Myocyte (in vitro differentiated cells): Measurements from ENCODE around the gene OR52E6. TPM values are rescaled to one million over a fixed set of nuclear protein-coding genes. Genes with fewer than 3 reads are reported as not detected.

Source experiments
- DNase-seq: peaks from one replicate; pipeline ENCODE4 v3.0.0-alpha.2; 2012; ENCODE audit warnings: low read depth
- polyA plus RNA-seq: library from polyadenylated mRNA; unstranded; fragments of >200 nt; gene quantifications from one replicate; pipeline ENCODE4 v1.2.1, GENCODE V29; 2012; ENCODE audit warnings: missing spikeins
- total RNA-seq: library from RNA; depleted of rRNA; stranded (reverse); fragments of >200 nt; gene quantifications from 2 replicates; pipeline ENCODE4 v1.2.3, GENCODE V29; 2014

The OR52E6 gene
- not detected in 2 replicates for total RNA-seq
- polyA plus RNA-seq, result not detected

DNA sequence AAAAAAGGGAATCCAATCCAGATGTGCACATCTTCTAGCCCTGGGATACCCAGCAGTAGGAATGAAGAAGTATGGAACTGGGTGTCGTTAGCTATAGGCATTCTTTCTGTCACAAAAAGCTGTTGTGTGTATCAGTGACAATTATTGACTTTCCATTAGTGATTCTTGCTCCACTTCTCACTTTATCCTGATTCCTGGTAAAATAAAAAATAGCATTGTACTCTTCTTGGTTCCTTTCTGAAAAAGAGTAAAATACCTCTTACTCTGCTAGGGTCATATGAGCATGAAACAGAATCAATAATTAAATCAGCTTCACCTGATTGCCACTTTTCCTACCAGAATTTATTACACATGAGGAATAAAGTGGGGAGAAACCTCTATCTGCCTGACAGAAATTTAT lies at the start of gene OR52E6:
Gene OR52E6 (minus strand): TSS at position 101 of the 400 bp plus-strand sequence. CDS start 0 bp downstream, at position 101.
- no peak for DNase-seq

DNA sequence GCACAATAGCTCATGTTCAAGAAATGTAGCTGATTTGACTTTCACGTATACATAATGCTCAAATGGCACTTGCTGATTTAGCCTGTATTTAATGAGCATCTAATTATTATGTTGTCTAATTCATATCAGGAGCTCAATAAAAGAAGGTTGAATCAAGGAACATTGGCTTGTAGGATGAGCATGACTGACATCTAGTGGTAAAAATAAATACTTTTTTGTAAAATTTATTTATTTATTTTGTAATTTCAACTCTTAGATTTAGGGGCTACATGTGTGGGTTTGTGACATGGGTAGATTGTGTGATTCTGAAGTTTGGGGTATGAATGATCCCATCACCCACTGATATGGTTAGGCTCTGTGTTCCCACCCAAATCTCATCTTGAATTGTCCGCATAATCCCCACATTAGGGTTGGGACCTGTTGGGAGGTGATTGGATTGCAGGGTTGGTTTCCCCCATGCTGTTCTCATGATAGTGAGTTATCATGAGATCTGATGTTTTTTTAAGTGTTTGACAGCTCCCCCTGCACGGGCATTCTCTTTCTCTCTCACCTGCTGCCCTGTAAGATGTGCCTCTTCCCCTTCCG lies 49.6 kb upstream of the OR52E6 start:
- peak; percentile 11 for DNase-seq

DNA sequence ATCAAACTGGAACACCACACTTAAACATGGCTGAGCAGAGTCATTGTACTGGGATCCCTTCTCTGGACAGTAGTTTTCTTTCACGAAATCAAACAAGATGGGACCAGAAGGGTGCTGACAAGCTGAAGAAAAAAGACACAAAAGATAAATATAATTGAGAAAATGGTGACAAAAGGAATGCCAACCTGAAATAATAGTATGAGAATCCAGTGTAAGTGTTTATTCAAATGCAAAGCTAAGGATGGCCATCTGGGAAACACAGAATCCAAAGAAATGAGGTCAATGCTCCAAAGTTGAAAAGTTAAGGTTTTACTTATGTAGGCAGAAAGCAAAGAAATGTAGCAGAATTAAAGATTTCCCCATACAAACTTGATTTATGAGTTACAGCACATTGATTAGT lies 46.0 kb upstream of the OR52E6 start:
- DNase-seq, result no peak

DNA sequence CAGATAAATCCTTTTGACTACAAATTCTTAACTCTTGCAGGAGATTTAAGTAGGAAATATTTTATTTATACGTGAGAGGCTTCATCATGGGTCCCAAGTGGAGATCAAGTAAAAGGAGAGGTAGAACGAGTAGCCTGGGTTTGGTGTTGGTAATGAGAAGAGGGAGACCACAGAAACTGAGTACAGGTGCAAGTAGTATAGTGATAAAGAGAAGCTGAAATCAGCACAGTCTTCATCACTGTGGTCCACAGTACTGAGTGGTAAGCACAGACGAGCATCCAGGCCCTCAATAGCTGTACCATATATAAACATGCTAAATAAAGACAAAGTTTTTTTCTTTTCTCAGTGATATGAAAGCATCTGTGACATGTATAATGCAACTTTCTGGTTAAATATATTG lies 45.5 kb upstream of the OR52E6 start:
- no peak for DNase-seq

DNA sequence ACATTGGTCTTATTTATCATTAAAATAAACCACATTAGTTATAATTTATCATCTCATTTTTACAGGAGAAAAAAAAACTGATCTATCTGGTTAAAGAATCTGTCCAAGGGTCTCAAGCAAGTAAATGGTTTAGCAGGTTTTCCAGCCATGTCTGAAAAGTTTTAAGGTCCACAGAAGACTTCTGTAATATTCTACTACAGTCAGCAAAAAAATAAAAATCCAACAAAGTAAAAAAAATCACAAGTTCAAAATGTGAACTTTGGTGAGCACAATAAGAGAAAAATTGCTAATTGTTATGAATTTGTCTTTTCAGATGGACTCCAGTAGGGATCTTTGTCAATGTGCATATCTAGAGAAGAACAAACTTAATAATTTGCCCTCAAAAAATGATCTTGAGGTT lies 40.1 kb upstream of the OR52E6 start:
- DNase-seq, result no peak

DNA sequence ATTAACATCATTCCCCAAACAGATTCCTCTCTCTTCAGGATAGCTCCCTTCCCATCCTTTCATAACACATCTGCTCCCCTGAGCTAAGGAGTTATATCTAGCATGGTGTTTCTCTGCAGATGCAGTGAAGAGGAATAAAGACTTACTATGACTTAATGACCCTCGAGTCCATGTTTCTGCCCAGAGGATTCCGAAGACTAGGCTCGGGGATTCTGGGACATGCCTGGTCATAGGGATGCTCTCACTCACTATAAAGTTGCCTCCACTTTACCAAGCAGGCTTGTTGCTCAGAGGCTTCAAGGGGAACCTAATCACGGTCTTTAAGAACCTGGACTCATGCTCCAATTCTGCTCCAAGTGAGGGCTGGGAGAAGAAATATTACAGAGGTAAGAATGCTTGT lies 38.6 kb upstream of the OR52E6 start, which contains the start of gene OR52E4:
Gene OR52E4 (plus strand): TSS at position 301 of the 400 bp plus-strand sequence. CDS start 3,664 bp downstream, outside the sequence.
- DNase-seq, result no peak

DNA sequence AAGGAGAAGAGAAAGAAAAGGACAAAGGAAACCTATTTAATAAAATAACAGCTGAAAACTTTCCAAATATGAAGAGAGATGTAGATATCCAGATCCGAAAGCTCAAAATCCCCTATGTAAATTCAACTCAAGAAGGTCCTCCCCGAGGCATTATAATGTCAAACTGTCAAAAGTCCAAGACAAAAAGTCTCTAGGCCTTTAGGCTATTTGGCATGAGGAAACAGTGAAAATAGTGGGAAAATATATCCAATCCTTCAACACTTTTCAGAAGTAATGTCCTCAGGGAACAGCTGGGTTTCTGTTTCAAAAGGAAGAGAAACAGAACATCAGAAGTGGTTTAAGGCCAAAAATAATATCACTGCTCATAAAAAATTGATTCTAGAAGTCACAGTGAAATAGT lies 36.9 kb upstream of the OR52E6 start:
- DNase-seq, result no peak

DNA sequence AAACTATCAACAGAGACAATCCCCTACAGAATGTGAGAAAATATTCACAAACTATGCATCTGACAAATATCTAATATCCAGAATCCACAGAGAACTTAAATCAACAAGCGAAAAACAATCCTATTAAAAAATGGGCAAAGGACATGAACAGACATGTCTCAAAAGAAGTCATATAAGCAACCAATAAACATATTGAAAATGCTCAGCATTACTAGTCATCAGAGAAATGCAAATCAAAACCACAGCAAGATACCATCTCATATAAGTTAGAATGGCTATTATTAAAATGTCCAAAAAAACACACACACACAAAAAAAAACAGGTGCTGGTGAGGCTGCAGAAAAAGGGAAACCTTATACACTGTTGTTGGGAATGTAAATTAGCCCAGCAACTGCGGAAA lies 24.1 kb upstream of the OR52E6 start:
- DNase-seq, result no peak

DNA sequence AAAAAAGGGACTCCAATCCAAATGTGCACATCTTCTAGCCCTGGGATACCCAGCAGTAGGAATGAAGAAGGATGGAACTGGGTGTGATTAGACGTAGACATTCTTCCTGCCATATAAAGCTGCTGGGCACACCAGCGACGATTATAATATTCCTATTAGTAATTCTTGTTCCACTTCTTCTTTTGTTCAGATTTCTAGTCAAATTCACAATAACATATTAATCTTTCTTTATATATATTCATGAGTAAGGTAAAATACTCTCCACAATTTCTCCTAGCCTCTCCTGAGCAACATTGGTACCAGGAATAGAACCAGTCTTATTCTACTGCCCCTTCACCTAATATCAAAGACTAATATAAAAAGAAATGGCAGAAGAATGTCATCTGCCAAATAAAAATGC lies 15.9 kb upstream of the OR52E6 start, which contains the start of gene OR52E8:
Gene OR52E8 (minus strand): TSS at position 101 of the 400 bp plus-strand sequence. CDS start 0 bp downstream, at position 101.
- DNase-seq, result no peak

DNA sequence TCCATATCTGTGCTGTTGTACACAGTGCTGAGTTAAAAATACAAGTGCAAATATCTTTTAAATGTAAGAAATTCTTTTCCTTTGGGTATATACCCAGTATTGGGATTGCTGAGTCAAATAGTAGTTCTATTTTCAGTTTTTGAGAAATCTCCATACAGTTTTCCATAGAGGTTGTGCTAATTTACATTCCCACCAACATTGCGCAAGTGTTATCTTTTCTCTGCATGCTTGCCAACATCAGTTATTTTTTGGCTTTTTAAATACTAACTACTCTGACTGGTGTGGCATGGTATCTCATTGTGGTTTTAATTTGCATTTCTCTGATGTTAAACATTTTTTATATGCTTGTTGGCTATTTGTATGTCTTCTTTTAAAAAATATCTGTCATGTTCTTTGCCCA lies 9.3 kb upstream of the OR52E6 start:
- no peak for DNase-seq

DNA sequence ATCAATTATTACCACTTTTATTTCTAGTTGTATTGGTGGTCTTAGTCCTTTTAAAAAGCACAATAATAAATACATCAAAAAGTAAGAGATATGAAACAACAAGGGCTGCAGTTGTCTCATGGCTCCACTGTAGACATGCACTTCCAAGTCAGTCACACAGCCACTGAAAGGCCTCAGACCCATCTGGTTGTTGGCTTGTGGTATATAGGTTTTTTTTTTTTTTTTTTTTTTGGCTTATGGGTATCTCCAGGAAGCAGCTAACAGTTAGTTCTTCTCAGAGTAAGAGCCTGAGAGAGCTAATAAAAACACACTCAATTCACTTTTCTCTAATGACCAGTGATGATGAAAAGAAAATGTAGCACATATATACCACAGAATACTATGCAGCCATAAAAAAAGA lies 6.0 kb upstream of the OR52E6 start:
- no peak for DNase-seq

DNA sequence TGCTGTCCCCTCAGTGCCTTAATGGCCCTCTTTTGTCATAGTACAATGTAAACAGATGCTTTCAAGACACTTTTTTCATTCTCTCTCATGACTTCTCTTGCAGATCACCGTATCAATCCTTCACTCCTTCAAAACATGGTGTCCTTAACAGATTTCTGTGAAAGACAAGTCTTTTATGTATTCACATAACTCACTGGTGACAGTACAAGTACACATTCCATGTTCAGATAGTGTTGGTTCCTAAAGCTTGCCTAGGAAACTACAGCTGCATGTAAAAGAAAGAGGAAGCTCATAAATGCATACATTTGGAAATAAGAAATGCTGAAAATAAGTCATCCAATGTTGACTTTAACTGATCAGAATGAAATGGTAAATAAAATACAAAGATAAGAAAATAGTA lies 5.0 kb upstream of the OR52E6 start:
- DNase-seq, result no peak

DNA sequence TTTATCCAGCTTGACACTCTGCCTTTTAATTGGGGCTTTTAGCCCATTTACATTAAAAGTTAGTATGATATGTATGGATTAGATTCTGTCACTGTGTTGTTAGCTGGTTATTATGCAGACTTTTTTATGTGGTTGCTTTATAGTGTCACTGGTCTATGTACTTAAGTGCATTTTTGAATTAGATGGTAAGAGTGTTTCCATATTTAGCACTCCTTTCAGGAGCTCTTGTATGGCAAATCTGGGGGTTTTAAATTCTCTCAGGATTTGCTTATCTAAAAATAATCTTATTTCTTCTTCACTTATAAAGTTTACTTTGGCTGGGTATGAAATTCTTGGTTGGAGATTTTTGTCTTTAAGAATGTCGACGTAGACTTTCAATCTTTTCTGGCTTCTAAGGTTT lies 4.0 kb downstream of the OR52E6 start:
- no peak for DNase-seq

DNA sequence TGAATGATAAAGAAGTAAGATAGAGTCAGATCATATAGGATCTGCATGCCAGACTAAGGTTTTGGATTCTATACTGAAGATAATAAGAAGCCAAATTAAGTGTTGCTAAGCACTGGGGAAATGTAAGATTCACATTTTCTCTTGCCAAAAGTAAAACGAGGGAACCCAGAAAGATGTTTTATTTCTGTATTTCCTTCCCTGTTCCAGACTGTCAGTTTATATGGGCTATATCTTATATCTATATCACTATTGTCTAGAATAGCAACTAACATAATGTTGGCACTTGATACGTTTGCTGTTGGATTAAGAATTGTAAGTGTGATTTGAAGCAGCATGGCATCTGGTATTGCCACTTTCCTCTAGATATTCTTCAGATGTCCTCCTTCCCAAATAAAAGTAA lies 8.3 kb downstream of the OR52E6 start:
- DNase-seq, result no peak

DNA sequence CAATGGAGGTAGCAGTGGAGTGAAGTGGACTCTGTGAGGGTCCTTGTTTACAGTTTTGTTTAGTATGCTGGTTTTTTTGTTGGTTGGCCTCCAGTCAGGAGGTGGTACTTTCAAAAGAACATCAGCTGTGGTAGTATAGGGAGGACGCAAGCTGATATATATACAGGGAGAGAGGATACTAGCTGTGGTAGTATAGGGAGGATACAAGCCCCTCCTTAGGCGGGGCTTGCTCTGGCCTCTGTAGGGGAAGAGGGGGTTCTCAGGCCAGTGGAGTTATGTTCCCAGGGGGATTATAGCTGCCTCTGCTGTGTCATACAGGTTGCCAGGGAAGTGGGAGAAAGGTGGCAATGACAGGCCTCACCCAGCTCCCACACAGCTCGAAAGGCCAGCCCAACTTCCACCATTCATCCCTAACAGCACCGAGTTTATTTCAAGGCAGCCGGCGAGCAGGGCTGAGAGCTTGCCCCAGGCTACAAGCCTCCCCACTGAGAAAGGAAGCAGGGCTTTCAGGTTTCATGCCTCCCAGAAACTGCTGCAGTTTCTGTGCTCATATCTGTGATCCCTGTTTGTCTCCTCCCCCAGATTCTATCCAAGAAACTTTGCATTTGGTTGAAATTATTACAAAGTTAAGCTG lies 10.4 kb downstream of the OR52E6 start:
- no peak for DNase-seq

DNA sequence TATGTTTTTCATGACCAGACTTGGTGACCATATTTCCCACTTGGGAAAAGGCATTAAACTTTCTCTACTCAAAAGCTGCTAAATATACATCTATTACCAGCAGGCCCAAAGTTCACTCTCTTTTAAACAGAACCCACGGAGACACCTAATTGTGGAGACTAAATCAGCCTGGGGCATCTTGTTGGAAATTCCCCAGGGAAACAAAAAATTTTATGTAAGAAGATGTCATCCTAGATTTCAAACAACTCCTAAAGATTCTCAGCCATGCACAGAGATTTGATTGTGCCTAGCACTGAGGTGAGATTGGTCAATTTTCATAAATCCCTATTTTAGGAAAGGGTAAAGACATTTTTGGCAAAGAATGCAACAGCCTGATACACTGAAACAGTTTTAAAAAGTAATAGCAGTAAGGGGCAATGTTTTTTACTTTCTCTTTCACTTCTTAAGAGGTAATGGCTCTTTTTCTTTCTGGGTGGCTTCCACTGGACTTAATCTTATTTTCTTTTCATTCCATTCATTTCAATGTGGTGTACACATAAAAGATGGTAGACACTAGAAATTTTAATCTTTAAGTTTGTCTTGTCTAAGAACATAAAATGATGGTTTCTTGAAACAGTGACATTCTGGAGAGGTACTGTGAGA lies 23.3 kb downstream of the OR52E6 start:
- DNase-seq, result no peak

DNA sequence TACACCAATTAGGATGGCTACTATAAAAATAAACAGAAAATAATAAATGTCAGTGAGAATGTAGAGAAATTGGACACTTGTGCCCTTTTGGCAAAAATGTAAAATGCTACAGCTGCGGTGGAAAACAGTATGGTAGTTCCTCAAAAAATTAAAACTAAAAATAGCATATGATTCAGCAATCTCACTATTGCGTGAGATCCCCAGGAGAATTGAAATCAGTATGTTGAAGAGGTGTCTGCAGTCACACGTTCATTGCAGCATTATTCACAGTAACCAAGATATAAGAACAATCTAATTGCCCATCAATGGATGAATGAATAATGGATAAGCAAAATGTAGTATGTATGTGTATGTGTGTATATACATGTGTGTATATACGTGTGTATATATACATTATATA lies 26.2 kb downstream of the OR52E6 start:
- DNase-seq, result no peak

DNA sequence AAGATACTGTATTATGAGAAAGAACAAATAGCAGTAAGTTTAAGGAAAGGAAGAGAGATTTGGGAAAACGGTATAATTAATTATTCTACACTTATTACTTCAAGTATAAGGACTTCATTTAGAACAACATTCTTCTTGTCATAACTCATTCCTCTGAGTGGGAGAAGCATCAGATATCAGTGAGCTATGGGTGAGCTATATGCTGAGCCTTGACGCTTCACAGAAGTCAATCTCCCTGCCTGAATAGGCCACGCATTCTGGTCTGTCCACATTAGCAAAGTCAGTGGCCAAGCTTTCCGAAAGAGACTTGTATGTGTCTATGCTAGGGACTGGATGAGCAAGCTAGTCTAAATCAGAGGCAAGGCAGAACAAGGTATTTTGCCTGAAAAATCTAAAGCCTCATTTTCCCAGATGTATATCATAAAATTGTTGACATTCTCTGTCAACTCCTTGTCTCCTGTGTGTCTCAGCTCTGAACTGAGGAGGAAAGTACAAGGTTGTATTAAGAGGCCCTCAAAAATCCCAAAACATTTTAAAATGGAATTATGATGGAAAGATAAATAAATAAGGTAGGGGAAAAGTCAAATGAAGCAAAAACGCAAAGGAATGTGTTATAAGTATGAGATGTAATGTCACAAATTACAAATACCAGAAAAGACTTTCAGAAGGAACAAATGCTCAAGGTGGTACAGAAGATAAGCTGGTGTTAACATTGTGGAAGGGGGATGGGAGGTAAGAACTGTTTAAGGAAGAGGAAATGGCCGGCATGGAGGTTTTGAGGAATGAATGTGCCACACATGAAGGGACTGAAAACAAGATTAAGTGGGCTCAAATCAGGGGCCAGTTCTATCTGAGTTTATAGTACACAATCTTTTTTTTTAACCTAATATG lies 31.5 kb downstream of the OR52E6 start:
- no peak for DNase-seq

DNA sequence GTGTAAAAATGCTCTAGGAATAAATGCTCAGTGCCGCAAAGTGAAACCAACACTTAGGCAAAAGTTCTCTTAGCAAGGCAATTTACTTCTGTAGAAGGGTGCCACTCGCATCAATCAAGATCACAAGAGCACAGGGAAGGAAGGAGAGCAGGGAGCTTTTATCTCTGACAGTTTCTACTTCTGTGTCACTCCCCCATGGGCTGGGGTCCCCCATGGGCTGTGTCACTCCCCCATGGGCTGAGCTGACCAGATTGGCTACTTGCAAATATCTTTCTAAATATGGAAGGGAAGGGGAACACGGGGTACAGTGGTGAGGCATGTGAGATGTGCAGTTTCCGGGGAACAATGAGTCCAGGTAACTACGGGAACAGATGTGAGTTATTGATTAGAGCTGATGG lies 32.6 kb downstream of the OR52E6 start:
- DNase-seq, result no peak

DNA sequence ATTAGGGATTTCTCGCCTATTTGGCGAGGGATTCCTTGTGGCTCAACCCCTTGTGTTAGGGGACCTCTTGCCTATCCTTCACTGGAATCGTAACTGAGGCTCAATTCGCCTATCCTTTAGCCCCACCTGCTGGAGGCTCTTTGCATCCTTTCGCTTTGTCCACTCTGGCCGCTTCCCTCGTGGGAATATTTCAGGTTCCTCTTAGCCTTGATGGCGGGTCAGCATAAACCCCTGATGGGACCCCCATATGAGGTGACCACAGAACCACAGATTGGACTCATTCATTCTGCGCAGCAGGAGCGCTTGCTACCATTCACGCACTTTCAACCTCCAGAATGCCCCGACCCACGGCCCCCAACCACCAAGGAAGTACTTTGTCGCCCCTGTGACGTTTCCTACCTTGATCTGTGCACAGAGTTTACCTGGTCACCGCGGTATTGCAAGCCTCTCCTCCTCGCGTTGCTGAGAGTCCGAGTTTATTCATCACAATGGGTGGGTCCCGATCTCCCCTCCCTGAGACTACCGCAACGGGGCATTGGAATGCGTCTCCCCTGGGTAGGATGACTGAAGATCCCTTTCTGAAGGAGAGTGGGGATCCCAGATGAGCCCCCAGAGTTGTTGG lies 33.1 kb downstream of the OR52E6 start, which contains the start of gene OR52N2:
Gene OR52N2 (plus strand): TSS at position 425 of the 622 bp plus-strand sequence. CDS start 11,412 bp downstream, outside the sequence.
- peak; percentile 84 for DNase-seq

DNA sequence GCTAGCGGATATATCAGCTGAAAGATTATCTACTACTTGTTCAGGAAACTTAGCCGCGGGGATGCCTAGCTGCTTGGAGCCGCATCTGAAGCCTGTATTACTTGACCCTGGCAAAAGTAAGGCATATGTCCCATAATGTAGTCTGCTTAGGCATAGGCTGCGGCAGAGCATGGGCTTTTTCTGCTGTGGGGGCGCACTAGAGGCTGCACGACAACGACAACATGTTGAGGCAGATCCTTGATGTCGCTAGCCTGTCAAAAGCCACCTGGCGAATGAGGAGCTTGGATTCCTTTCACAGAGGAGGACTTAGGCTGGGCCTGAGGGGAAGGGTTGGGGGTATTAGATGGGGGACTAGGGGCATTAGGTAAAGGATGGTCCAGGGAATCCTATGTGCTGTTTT lies 34.1 kb downstream of the OR52E6 start:
- DNase-seq, result no peak
